Cardiac septum (tissue), 1 donor: Measurements from ENCODE around the gene DNAJB8. TPM values are rescaled to one million over a fixed set of nuclear protein-coding genes. Genes with fewer than 3 reads are reported as not detected.

Experiments used
- DNase-seq: peaks from one replicate; pipeline ENCODE4 v3.0.0-alpha.2; 2020; ENCODE audit warnings: low spot score
- intact Hi-C: fragments of 100-400 bp; cut with DNase I; formaldehyde crosslinking; loops from one replicate; pipeline ENCODE4 v1.14.0; 2022
- total RNA-seq: library from RNA; stranded (reverse); fragmentation: NEBNext Ultra II Directional; extraction: Animal tissue kit (Norgen Biotek cat#: 25700); gene quantifications from one replicate; pipeline ENCODE4 v1.2.1, GENCODE V29; 2021
- donor health status: DM: no; HTN: no; CAD: no.

DNAJB8 gene
- total RNA-seq, 1 donor from 2014 or later: not detected

DNA sequence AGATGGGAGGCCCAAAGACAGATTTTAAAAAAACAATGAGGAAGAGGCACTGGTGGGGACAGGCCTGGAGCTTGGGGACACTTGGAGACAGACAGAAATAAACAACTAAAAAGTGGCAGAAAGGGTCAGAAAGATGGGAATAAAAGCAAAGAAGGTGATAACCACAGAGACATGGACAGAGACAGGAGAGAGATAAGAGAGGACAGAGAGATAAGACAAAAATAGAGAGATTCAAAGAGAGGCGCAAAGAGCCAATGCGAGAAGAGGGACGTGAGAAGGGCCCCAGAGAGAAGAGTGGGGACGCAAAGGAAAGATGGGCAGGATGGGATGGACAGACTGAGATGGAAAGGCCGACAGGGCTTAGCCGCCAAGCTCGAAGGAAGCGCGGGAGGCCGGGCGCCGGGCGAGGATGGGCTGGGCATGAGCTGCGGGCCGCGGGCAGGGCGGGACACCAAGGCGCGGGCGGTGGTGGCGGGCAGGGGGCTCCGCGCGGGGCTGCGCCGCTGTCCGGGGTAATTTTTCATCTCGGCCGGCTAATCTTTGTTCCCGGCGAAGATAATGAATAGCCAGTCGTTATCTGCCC is 29.4 kb upstream of the DNAJB8 start:
- intact Hi-C loops: loop anchor here (5.0 kb wide), 3 partner anchors 86 to 399 kb away; no protein-coding TSS in a partner anchor
- DNase-seq: no peak

- intact Hi-C loops: loop anchor here (5.0 kb wide), 3 partner anchors 87 to 398 kb away; no protein-coding TSS in a partner anchor
- DNase-seq: peak; percentile 44
These were observed 28.8 kb upstream of the DNAJB8 start for GRCh38 chr3:128495435-128495970.

DNA sequence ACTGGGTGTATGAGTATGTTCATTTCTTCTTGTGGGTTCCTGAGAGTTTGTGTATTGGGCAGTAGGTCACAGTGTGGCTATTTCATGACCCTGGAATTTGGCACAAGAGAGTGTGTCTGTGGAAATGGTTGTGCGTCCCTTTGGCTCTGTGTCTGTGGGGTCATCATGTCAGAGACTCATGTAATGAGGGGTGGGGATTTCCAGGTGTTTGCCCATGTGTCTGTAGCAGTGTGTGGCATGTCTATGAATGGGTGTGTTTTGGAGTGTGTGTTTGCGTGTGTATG is 27.6 kb upstream of the DNAJB8 start:
- intact Hi-C loops: no loop called here
- DNase-seq: peak; percentile 4

GRCh38 chr3:128493570-128494366 is 27.1 kb upstream of the DNAJB8 start:
- intact Hi-C loops: no loop called here
- DNase-seq: peak; percentile 75

DNA sequence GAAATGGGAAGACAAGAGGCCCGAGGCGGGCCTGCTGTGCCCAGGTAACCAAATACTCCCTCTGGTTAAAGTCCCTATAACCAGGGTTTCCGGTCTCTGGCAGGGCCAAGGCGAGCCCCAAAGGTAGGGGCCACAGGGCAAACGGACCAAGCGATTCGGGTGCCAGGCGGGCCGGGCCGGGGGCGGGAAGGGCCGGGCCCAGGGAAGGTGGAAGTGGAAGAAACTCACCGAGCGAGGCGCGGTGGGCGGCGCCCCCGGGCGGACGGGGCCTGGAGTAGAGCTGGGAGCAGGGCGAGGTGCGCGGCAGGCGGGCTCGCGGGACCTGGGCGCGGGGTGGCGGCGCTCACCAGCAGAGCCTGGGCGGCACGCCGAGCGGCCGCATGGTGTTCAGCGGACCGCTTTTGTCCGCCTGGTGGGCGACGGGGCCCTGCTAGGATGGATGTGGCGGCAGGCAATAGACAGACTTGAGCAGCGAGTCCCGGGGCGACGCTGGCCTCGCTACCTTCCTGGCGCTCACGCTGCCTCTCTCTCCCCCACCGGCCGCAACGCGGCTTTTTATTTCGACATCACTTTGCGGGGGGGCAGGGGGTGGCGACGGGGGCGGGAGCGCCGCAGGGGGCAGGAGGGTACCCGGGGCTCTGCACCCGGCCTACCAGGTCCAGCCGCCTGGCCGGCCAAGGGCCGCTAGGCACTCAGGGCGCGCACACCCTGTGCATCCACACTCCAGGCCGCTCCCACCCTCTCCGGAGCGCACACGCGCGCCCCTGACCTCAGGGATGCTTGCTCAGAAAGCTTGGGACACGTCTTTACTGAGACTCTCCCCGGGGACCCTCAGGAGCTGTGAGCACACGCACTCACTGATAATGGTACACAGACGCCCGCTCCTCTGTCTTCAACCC is 26.2 kb upstream of the DNAJB8 start, which contains the start of gene GATA2:
Gene GATA2 (minus strand): TSS at position 531 of the 899 bp plus-strand sequence. CDS start 6,170 bp downstream, outside the sequence.
- peak; percentile 70 for DNase-seq
- intact Hi-C loops: no loop called here

DNA sequence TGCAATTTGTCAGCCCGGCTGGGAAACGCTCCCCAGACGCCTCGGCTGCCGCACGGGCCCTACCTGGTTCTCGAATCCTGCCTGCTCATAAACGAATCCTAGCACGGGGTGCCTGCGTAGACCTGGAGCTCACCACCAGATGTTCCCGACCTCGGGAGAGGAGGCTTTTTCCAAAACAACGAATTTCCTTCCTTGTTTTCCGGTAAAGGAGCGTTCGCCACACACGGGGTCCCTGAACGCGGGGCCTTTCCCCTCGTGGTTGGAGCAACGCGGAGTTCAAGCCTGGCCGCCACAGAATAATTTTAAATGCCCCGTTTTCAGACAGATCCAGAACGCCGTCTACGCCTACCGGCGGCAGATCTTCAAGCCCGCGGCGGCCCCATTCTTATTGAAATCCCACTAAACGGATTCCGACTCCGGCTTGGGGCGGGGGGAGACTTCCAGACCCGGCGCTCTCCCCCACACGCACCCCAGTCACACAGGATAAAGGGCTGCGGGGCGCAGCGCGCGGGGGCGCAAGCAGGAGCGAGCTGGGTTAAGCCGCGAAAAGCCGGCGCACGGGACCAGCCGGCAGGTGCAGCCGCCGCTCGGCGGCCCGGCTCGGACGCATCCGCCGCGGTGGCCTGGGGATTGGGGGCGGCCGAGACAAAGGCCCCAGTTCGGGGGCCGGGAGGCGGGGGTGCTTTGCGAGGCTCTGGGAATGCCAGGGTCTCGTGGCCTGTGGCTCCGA is 25.4 kb upstream of the DNAJB8 start:
- intact Hi-C loops: no loop called here
- peak; percentile 66 for DNase-seq

GRCh38 chr3:128491691-128491940 is 24.9 kb upstream of the DNAJB8 start:
- peak; percentile 75 for DNase-seq
- intact Hi-C loops: no loop called here

DNA sequence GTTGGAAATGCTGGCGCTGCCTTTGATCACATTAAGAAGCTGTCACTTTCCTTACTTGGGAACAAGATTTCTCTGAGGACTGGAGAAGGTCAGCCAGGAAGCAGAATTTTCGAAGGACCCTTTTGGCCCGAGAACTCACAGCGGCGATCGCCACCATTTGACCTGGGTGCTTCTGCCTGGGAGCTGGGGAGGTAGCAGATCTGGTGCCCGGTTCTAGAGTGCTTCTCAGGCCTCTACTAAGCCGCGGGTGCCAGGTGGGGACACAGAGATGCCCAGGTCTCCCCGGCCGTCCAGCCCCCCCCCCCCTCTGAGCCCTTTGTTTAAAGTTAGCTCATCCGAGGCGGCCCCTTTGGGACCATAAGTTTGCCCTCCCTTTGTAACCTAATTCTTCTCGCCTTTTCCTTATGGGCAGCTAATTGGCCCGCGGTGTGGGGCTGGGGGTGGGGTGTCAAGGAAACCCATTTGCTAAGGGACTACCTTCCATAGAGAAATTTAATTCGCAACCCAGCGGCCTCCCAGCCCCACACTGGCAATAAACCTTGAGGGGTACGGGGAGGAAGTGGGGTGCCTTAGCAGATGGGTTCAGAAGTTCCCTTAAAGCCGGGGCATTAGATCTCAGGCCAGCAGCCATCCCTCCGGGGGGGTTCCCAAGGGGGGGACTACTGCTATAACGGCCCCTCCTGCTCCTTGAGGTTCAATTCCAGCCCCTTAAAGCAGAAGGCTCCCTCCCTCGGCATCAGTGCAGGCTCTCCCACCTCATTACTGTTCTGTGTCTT is 24.4 kb upstream of the DNAJB8 start:
- DNase-seq: no peak
- intact Hi-C loops: no loop called here

- no peak for DNase-seq
- intact Hi-C loops: no loop called here
These were observed 23.9 kb upstream of the DNAJB8 start for GRCh38 chr3:128490650-128490914.

DNA sequence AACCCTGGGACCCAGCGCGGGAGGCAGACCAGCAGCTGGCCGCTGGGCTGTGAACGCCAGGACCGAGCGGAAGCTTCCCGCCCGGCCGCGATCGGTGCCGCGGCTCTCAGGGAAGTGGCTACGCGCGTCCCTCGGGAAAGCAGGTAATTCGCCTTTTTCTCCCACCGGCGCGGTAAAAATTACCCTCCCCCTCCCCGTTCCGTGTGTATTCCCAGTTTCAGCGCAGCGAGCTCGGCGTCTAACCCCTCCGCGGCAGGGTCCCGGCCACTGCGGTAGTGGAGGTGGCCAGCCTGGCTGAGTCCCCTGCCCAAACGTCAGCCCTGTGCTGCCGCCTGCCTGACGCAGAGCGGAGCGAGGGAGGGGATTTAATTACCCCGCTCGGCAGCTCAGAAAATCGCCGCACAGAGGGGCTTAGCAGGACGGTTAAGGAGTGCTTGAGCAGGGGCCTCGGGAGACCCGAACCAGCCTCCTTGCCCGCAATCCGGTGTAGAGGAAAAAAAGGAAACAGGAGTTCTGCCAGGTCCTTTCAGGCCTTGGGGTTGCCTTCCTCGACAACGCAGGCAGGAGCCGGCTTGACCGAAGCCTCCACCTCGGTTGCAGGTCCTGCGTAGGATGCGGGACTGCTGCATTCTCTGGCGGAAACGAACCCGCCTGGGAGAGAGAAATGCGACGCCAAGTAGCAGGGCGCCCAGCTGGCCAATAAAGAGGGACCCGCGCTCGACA is 23.4 kb upstream of the DNAJB8 start:
- peak; percentile 70 for DNase-seq
- intact Hi-C loops: loop anchor here (2.0 kb wide), 1 partner anchor 65 kb away; no protein-coding TSS in a partner anchor

DNA sequence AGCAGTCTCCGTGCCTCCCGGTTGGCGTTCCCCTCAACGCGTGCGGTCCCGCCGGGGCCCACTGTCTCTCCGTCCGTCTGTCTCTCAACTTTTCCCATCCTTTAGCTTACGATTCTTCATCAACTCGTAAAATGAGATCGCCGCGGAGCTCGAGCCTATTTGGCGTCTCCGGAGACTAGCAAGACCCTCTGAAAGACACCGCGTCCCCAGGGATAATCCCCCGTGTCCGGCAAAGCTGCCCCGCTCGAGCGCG is 22.9 kb upstream of the DNAJB8 start:
- no peak for DNase-seq
- intact Hi-C loops: loop anchor here (2.0 kb wide), 1 partner anchor 65 kb away; no protein-coding TSS in a partner anchor

DNA sequence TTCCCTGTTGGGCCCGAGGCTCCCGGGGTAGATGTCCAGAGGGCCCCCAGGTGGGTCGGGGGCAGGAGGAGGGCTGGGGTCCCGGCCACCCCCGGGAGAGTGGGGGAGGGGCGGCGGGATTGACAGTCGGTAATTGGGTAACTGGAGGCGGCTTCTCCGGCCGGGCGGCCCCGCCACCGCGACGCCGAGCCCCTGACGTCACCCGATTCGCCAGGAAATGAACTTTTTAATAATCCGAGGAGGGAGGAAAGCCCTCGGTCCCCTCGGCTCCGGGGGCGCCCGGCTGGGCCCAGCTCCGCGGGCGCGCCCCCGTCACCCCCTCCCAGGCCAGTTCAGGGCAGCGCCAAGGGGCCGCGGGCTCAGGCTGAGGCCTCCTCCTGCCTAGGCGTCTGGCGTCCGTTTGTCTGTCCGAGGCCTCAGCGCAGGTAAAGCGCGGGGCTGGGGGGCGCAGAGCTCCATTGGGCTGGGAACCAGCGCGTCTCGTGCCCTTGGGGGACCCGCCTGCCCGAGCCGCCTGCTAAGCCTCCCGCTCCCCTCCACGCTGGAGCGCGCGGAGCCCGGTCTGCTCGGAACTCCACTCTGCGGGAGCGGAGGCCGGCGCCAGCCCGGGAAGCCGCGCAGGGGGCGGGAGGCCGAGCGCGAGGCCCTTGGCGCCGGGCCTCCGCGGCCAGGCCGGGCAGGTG is 22.4 kb upstream of the DNAJB8 start:
- peak; percentile 78 for DNase-seq
- intact Hi-C loops: loop anchor here (2.0 kb wide), 1 partner anchor 66 kb away; no protein-coding TSS in a partner anchor

- no peak for DNase-seq
- intact Hi-C loops: loop anchor here (2.0 kb wide), 1 partner anchor 66 kb away; no protein-coding TSS in a partner anchor
These were observed 21.9 kb upstream of the DNAJB8 start for GRCh38 chr3:128488636-128488990.

DNA sequence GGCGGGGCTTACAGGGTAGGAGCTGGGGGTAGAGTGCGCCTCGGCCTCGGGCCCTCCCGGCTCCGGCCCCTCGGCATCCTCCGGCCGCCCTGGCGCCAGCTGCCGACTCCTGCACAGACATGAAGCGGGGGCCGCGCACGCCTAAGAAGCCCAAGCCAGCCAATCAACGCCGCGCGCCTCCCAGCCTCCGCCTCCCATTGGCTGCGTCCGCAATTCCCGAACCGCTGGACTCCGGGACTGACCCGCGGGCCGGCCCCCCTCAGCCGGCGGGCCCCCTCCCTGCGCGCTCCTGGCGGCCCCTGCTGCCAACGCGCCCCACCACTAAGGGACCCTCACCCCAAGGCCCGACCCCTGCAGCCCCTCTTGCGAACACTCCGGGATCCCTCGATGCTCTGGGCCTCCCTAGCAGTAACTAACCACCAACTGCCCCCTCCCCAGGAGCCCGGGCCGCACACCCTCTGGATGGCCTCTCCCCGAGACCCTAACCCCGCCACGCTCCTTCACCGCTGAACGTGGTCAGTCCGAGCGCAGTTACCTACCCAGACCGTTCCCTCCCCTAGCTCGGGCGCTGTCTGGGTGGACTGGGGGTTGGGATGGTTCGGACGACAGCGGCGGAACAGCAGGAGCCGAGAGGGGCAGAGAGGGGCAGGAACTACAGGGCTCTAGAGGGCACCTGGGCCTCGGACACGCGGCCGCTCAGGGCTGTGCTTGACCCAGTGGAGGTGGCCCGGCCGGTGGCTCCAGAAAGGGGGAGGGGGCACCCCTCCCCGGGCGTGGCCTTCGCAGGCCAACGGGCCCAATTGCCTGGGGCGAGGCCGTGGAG is 21.3 kb upstream of the DNAJB8 start:
- DNase-seq: peak; percentile 92
- intact Hi-C loops: loop anchor here (2.0 kb wide), 1 partner anchor 67 kb away; no protein-coding TSS in a partner anchor

DNA sequence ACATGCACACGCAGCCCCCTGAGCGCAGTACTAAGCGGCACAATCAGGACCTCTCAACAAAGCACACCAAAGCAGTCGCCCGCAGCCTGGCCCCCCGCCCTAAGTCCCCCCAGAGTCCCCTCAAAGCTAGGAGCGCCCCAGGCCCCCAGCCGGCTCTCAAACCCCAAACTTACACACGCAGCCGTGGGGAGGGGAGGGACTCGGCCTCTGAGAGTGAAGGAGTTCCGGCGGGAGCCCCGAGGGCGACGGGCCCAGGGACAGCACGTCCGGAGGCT is 20.8 kb upstream of the DNAJB8 start:
- no peak for DNase-seq

GRCh38 chr3:128486681-128487537 is 20.2 kb upstream of the DNAJB8 start:
- DNase-seq: no peak
- intact Hi-C loops: no loop called here

More for the DNA sequence above, 20.8 kb upstream of the DNAJB8 start:
- intact Hi-C loops: no loop called here
